H1 (cell line): ENCODE results near the gene DYNC1I1. TPM values are rescaled to one million over a fixed set of nuclear protein-coding genes. Genes with fewer than 3 reads are reported as not detected.

Experiments
- CTCF ChIA-PET: fragments of 300-600 bp; sonication (Branson Sonifier 250); formaldehyde crosslinking; loops from one replicate; lab custom pipeline; 2021; ENCODE audit not compliant: partially characterized antibody; lab: Charles Lee
- POLR2A ChIA-PET: fragments of 300-600 bp; sonication (Branson Sonifier 250); formaldehyde crosslinking; loops from one replicate; lab custom pipeline; 2021; ENCODE audit warnings: inconsistent platforms; ENCODE audit not compliant: partially characterized antibody; lab: Charles Lee
- DNase-seq, 2 experiments: peaks; one replicate each; pipeline versions ENCODE4 v3.0.0 to v3.0.0-alpha.2; 2010 to 2022; ENCODE audit warnings: low spot score in 2 of 2, low read depth in 1 of 2, mixed read lengths in 1 of 2
- FAIRE-seq: peaks from 2 replicates; lab custom pipeline; 2011; peaks lifted over from hg19 to GRCh38; lab: Jason Lieb, UNC
- H2AFZ ChIP-seq: 2 replicates; pipeline ENCODE4 v1.8.1; 2012; ENCODE audit warnings: low read length, inconsistent platforms
- H2AK5ac ChIP-seq: 2 replicates; pipeline ENCODE4 v1.6.1; 2013; ENCODE audit warnings: low read depth, low read length
- H2BK120ac ChIP-seq: replicated peaks from 2 replicates; pipeline ENCODE3; 2013; ENCODE audit warnings: low read depth, low read length, inconsistent platforms
- H2BK12ac ChIP-seq: 2 replicates; pipeline ENCODE4 v1.6.1; 2013; ENCODE audit warnings: low read depth, low read length
- H2BK15ac ChIP-seq: 2 replicates; pipeline ENCODE4 v1.6.1; 2013; ENCODE audit warnings: low read length
- H2BK20ac ChIP-seq: 2 replicates; pipeline ENCODE4 v1.6.1; 2013; ENCODE audit warnings: low read length
- H2BK5ac ChIP-seq: 2 replicates; pipeline ENCODE4 v1.6.1; 2013; ENCODE audit warnings: low read depth, low read length
- H3K14ac ChIP-seq: 2 replicates; pipeline ENCODE4 v1.6.1; 2013; ENCODE audit warnings: inconsistent platforms; ENCODE audit not compliant: insufficient read length
- H3K18ac ChIP-seq: 2 replicates; pipeline ENCODE4 v1.6.1; 2013; ENCODE audit warnings: low read length; ENCODE audit errors: extremely low read depth
- H3K23ac ChIP-seq: 2 replicates; pipeline ENCODE4 v1.6.1; 2013; ENCODE audit warnings: inconsistent platforms; ENCODE audit not compliant: insufficient read length
- H3K23me2 ChIP-seq: 2 replicates; pipeline ENCODE4 v1.6.1; 2013; ENCODE audit warnings: low read depth, low read length
- H3K27ac ChIP-seq: 2 replicates; pipeline ENCODE4 v1.6.1; 2011; ENCODE audit warnings: low read depth, low read length, inconsistent platforms
- H3K27me3 ChIP-seq, 4 experiments: replicated peaks in 1 of 4; 1 replicate in 1 of 4; 2 replicates in 3 of 4; pipeline versions ENCODE4 v1.6.1 to v1.8.1; 2011 to 2013; ENCODE audit warnings: low read length in 3 of 4, mild to moderate bottlenecking in 3 of 4, inconsistent platforms in 2 of 4, mixed read lengths in 2 of 4, moderate library complexity in 1 of 4; ENCODE audit not compliant: control insufficient read depth in 3 of 4, insufficient read depth in 3 of 4; ENCODE audit errors: extremely low read depth in 1 of 4
- H3K36me3 ChIP-seq, 4 experiments: 2 replicates each; pipeline versions ENCODE4 v1.6.1 to v1.8.1; 2011 to 2013; ENCODE audit warnings: mild to moderate bottlenecking in 4 of 4, low read length in 3 of 4, moderate library complexity in 2 of 4, control low read depth in 1 of 4, inconsistent platforms in 1 of 4; ENCODE audit not compliant: insufficient read depth in 4 of 4, control insufficient read depth in 2 of 4
- H3K4ac ChIP-seq: replicated peaks from 2 replicates; pipeline ENCODE3; 2013; ENCODE audit warnings: low read length, low read depth, mixed read lengths, inconsistent platforms; ENCODE audit not compliant: insufficient read length
- H3K4me1 ChIP-seq, 4 experiments: replicated peaks in 1 of 4; 1 replicate in 1 of 4; 2 replicates in 3 of 4; pipeline versions ENCODE4 v1.6.1 to v1.8.1; 2011 to 2013; ENCODE audit warnings: low read length in 3 of 4, inconsistent platforms in 2 of 4, mixed read lengths in 1 of 4; ENCODE audit not compliant: insufficient read depth in 4 of 4, control insufficient read depth in 3 of 4
- H3K4me2 ChIP-seq, 2 experiments: 2 replicates each; pipeline versions ENCODE4 v1.6.1 to v1.8.1; 2011 to 2013; ENCODE audit warnings: low read depth in 2 of 2, low read length in 2 of 2, control low read depth in 1 of 2, inconsistent platforms in 1 of 2, mild to moderate bottlenecking in 1 of 2; ENCODE audit not compliant: insufficient read depth in 1 of 2
- H3K4me3 ChIP-seq, 4 experiments: fragments of 200-600, 300-600 bp in 1 of 4; sonication (generic), shearing (Covaris generic), sonication (Bioruptor Twin) in 1 of 4; 2 replicates each; pipeline versions ENCODE4 v1.5.1 to v1.8.1; 2011 to 2016; ENCODE audit warnings: low read length in 4 of 4, low read depth in 3 of 4, control low read depth in 2 of 4, inconsistent platforms in 2 of 4, mild to moderate bottlenecking in 2 of 4, mixed read lengths in 1 of 4, moderate library complexity in 1 of 4; ENCODE audit not compliant: insufficient read depth in 2 of 4; ENCODE audit errors: extremely low read depth in 1 of 4
- H3K56ac ChIP-seq: replicated peaks from 2 replicates; pipeline ENCODE3; 2013; ENCODE audit warnings: low read depth, mild to moderate bottlenecking, mixed read lengths, low read length, inconsistent platforms; ENCODE audit not compliant: insufficient read length
- H3K79me1 ChIP-seq: 2 replicates; pipeline ENCODE4 v1.6.1; 2013; ENCODE audit warnings: low read depth, low read length, control low read depth
- H3K79me2 ChIP-seq, 2 experiments: 2 replicates each; pipeline versions ENCODE4 v1.6.1 to v1.8.1; 2012 to 2013; ENCODE audit warnings: low read length in 2 of 2, mild to moderate bottlenecking in 2 of 2, inconsistent platforms in 1 of 2; ENCODE audit not compliant: insufficient read depth in 2 of 2, control insufficient read depth in 1 of 2
- H3K9ac ChIP-seq, 4 experiments: replicated peaks in 1 of 4; 1 replicate in 1 of 4; 2 replicates in 3 of 4; pipeline versions ENCODE4 v1.6.1 to v1.8.1; 2011 to 2013; ENCODE audit warnings: low read depth in 3 of 4, low read length in 3 of 4, control low read depth in 2 of 4, mild to moderate bottlenecking in 2 of 4, moderate library complexity in 2 of 4, inconsistent platforms in 1 of 4; ENCODE audit errors: extremely low read depth in 1 of 4
- H3K9me3 ChIP-seq, 2 experiments: 2 replicates each; pipeline versions ENCODE4 v1.6.1 to v1.8.1; 2012 to 2013; ENCODE audit warnings: mild to moderate bottlenecking in 2 of 2, moderate library complexity in 2 of 2, control low read depth in 1 of 2, inconsistent platforms in 1 of 2, low read depth in 1 of 2, low read length in 1 of 2, mixed read lengths in 1 of 2; ENCODE audit not compliant: insufficient read depth in 2 of 2
- H4K20me1 ChIP-seq, 2 experiments: replicated peaks in 1 of 2; 2 replicates each; pipeline versions ENCODE3 to v1.8.1; 2011 to 2013; ENCODE audit warnings: inconsistent platforms in 2 of 2, low read length in 2 of 2, mild to moderate bottlenecking in 1 of 2; ENCODE audit not compliant: insufficient read depth in 2 of 2, control insufficient read depth in 1 of 2
- H4K5ac ChIP-seq: 2 replicates; pipeline ENCODE4 v1.6.1; 2013; ENCODE audit warnings: low read length, low read depth, mixed read lengths, inconsistent platforms; ENCODE audit not compliant: insufficient read length
- H4K8ac ChIP-seq: 2 replicates; pipeline ENCODE4 v1.8.0; 2013; ENCODE audit warnings: mild to moderate bottlenecking, moderate library complexity, low read length, inconsistent platforms; ENCODE audit not compliant: insufficient read depth; ENCODE audit errors: extremely low read depth
- H4K91ac ChIP-seq: replicated peaks from 2 replicates; pipeline ENCODE3; 2013; ENCODE audit warnings: low read length, mixed read lengths, inconsistent platforms; ENCODE audit not compliant: insufficient read length
- WGBS, 2 experiments: shearing (Covaris generic) in 1 of 2; methylation state at CpG; one replicate each; pipeline versions ENCODE4 v1.1.6 to v1.1.7; 2013 to 2015; ENCODE audit warnings: low lambda C conversion rate in 2 of 2, mixed read lengths in 2 of 2, inconsistent platforms in 1 of 2, low coverage in 1 of 2, missing lambda C conversion rate in 1 of 2; ENCODE audit not compliant: insufficient replicate concordance in 2 of 2, insufficient coverage in 1 of 2, insufficient read length in 1 of 2; ENCODE audit errors: extremely low coverage in 1 of 2, missing lambda C conversion rate in 1 of 2; 5-methylcytosine and 5-hydroxymethylcytosine counted together
- polyA plus RNA-seq, 7 experiments: library from polyadenylated mRNA; depleted of rRNA in 3 of 7; stranded (reverse) in 5 of 7; unstranded in 2 of 7; fragments of >200 nt in 5 of 7; fragments of 200-250 nt in 2 of 7; gene quantifications; 1 replicate in 5 of 7; 2 replicates in 1 of 7; 4 replicates in 1 of 7; pipeline versions ENCODE4 v1.2.1 to v1.2.3, GENCODE V29; 2011 to 2013; ENCODE audit warnings: missing spikeins in 2 of 7, mixed read lengths in 2 of 7
- total RNA-seq: library from RNA; stranded (reverse); fragmentation: NEBNext Ultra II Directional; extraction: Animal tissue kit (Norgen Biotek cat#: 25700); gene quantifications from 2 replicates; pipeline ENCODE4 v1.2.1, GENCODE V29; 2021
- TF ChIP-seq, protein P1 (sequence below): IDR thresholded peaks from 2 replicates; pipeline ENCODE4 v1.6.1; 2012; ENCODE audit warnings: inconsistent platforms

DYNC1I1 gene
- total and polyA plus RNA-seq, 2 of the 8 experiments (the other 6 are each of a cell fraction or from before 2014, with no cell fraction given), result 0.45 to 0.58 TPM

GRCh38 chr7:96045181-96045580 is 272.8 kb downstream of the DYNC1I1 start:
- whole genome bisulfite sequencing, 2 experiments, result 94% methylated on average over 3 of the region's 3 CpGs; no CpG with 5 or more reads in 1 of the 2 experiments
- FAIRE-seq (no peak), DNase-seq (no peak)
- Histone ChIP-seq H3K9ac (no peak overlapping the region), H2BK15ac (no peak overlapping the region), H4K20me1 (no peaks in the 10 kb centered on the region), H3K56ac (no peak overlapping the region), H3K18ac (no peak overlapping the region), H3K23ac (no peak overlapping the region), H4K91ac (no peak overlapping the region), H4K8ac (no peak overlapping the region), H3K4ac (no peak overlapping the region), H2BK120ac (no peak overlapping the region), H2BK20ac (no peak overlapping the region), H3K4me2 (no peak overlapping the region), H3K79me1 (no peaks in the 10 kb centered on the region), H3K4me3 (no peak overlapping the region), H3K14ac (no peak overlapping the region), H3K9me3 (no peaks in the 10 kb centered on the region), H3K23me2 (no peaks in the 10 kb centered on the region), H3K4me1 (no peaks in the 10 kb centered on the region), H3K27me3 (no peaks in the 10 kb centered on the region), H2AFZ (no peak overlapping the region), H2AK5ac (no peak overlapping the region), H2BK12ac (no peak overlapping the region), H4K5ac (no peak overlapping the region), H3K36me3 (no peaks in the 10 kb centered on the region), H3K79me2 (no peaks in the 10 kb centered on the region), H3K27ac (no peak overlapping the region), H2BK5ac (no peak overlapping the region)
- TF ChIP-seq, protein P1, sequence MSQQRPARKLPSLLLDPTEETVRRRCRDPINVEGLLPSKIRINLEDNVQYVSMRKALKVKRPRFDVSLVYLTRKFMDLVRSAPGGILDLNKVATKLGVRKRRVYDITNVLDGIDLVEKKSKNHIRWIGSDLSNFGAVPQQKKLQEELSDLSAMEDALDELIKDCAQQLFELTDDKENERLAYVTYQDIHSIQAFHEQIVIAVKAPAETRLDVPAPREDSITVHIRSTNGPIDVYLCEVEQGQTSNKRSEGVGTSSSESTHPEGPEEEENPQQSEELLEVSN, result no peak
- CTCF ChIA-PET, result interaction anchor here (0.6 to 1.1 kb wide), 4 partner anchors 22 to 579 kb away, joined by 3 read pairs; no protein-coding TSS in a partner anchor
- POLR2A ChIA-PET, result no interaction called here
